K562 (cell line): ENCODE results near the gene KCNA2. TPM values are rescaled to one million over a fixed set of nuclear protein-coding genes. Genes with fewer than 3 reads are reported as not detected.
A peak's percentile ranks its signal among the peaks of the same experiment; 100 is the strongest.

Experiments
- ATAC-seq: fragments of 200-7000 bp; cut with Tn5 transposase; 3 replicates; pipeline ENCODE4 v1.9.1; 2020; ENCODE audit warnings: moderate library complexity
- BruUV-seq: library from RNA; stranded (reverse); fragments of 400-500 nt; replicated peaks from 2 replicates; lab custom pipeline; 2021; lab: Mats Ljungman, UMichigan
- CTCF ChIA-PET: fragments of 300-600 bp; formaldehyde crosslinking; extraction: SDS; loops from one replicate; lab custom pipeline; 2021; ENCODE audit warnings: low intra/inter-chr PET ratio; lab: Yijun Ruan, JAX
- POLR2A ChIA-PET: fragments of 300-600, 350-650 bp; sonication (Branson Sonifier 250); formaldehyde crosslinking; extraction: SDS; loops from one replicate; lab custom pipeline; 2021; ENCODE audit warnings: antibody characterized with exemption, inconsistent platforms; lab: Yijun Ruan, JAX
- DNase-seq, 4 experiments: peaks; one replicate each; pipeline versions ENCODE4 v3.0.0 to v3.0.0-alpha.2; 2011 to 2018; ENCODE audit warnings: low spot score in 3 of 4, mixed read lengths in 3 of 4; ENCODE audit errors: extremely low read depth in 1 of 4
- FAIRE-seq: peaks from 2 replicates; lab custom pipeline; 2011; peaks lifted over from hg19 to GRCh38; lab: Jason Lieb, UNC
- H2AFZ ChIP-seq: 2 replicates; pipeline ENCODE4 v1.6.0; 2011; ENCODE audit warnings: low read depth, low read length, control low read depth, inconsistent platforms
- H3K27ac ChIP-seq: fragments of 200-600 bp; 3 replicates; pipeline ENCODE4 v1.8.0; 2011; ENCODE audit warnings: low read depth, mild to moderate bottlenecking, control low read depth, inconsistent platforms, low read length, moderate library complexity, mixed read lengths; ENCODE audit errors: extremely low read depth
- H3K27me3 ChIP-seq, 2 experiments: fragments of 300-600 bp in 1 of 2; 2 replicates in 1 of 2; 3 replicates in 1 of 2; pipeline versions ENCODE4 v1.6.0 to v1.8.0; 2011; ENCODE audit warnings: inconsistent platforms in 2 of 2, low read length in 2 of 2, mild to moderate bottlenecking in 1 of 2, mixed read lengths in 1 of 2, moderate library complexity in 1 of 2; ENCODE audit not compliant: control insufficient read depth in 2 of 2, insufficient read depth in 2 of 2
- H3K36me3 ChIP-seq: fragments of 300-600 bp; 3 replicates; pipeline ENCODE4 v1.8.0; 2011; ENCODE audit warnings: mild to moderate bottlenecking, low read length, inconsistent platforms; ENCODE audit not compliant: control insufficient read depth, insufficient read depth
- H3K4me1 ChIP-seq, 2 experiments: fragments of 200-600 bp in 1 of 2; replicated peaks in 1 of 2; 2 replicates in 1 of 2; 3 replicates in 1 of 2; pipeline versions ENCODE4 v1.5.1 to v1.8.0; 2011; ENCODE audit warnings: inconsistent platforms in 2 of 2, low read length in 2 of 2, mild to moderate bottlenecking in 1 of 2, mixed read lengths in 1 of 2, moderate library complexity in 1 of 2; ENCODE audit not compliant: control insufficient read depth in 2 of 2, insufficient read depth in 2 of 2
- H3K4me2 ChIP-seq: 2 replicates; pipeline ENCODE4 v1.6.1; 2011; ENCODE audit warnings: low read length, control low read depth, inconsistent platforms, mixed read lengths; ENCODE audit not compliant: insufficient read depth
- H3K4me3 ChIP-seq: fragments of 200-600 bp; sonication (generic), shearing (Covaris generic); 2 replicates; pipeline ENCODE4 v1.5.1; 2016; ENCODE audit warnings: control low read depth, inconsistent platforms
- H3K79me2 ChIP-seq: fragments of 200-600 bp; 3 replicates; pipeline ENCODE4 v1.8.0; 2011; ENCODE audit warnings: low read length, inconsistent platforms; ENCODE audit not compliant: control insufficient read depth, insufficient read depth
- H3K9ac ChIP-seq, 2 experiments: 2 replicates each; pipeline versions ENCODE4 v1.6.0 to v1.6.1; 2011; ENCODE audit warnings: low read depth in 2 of 2, low read length in 2 of 2, control low read depth in 1 of 2, inconsistent platforms in 1 of 2, mild to moderate bottlenecking in 1 of 2, mixed read lengths in 1 of 2; ENCODE audit not compliant: insufficient read depth in 1 of 2
- H3K9me1 ChIP-seq: one replicate; pipeline ENCODE4 v1.6.0; 2011; ENCODE audit warnings: inconsistent platforms, mild to moderate bottlenecking, low read length, moderate library complexity; ENCODE audit not compliant: control insufficient read depth, insufficient read depth
- H3K9me3 ChIP-seq: replicated peaks from 2 replicates; pipeline ENCODE4 v1.5.1; 2011; ENCODE audit warnings: low read depth, low read length, inconsistent platforms; ENCODE audit not compliant: control insufficient read depth, insufficient read depth
- H4K20me1 ChIP-seq: replicated peaks from 2 replicates; pipeline ENCODE4 v1.6.1; 2011; ENCODE audit warnings: low read length, inconsistent platforms, mixed read lengths; ENCODE audit not compliant: control insufficient read depth, insufficient read depth
- AFF4 ChIP-seq: sonication (generic); formaldehyde crosslinking; IDR thresholded peaks from 2 replicates; pipeline ENCODE4 v1.8.0; 2023; ENCODE audit warnings: mild to moderate bottlenecking, missing genetic modification reagents
- GATAD2B ChIP-seq: fragments of 450-650 bp; IDR thresholded peaks from 2 replicates; pipeline ENCODE4 v1.6.1; 2017; ENCODE audit warnings: mild to moderate bottlenecking, borderline replicate concordance
- HDAC3 ChIP-seq: fragments of 450-650 bp; IDR thresholded peaks from 2 replicates; pipeline ENCODE4 v1.6.1; 2018; ENCODE audit warnings: borderline replicate concordance, mild to moderate bottlenecking, moderate library complexity; ENCODE audit not compliant: partially characterized antibody
- KLF1 ChIP-seq: fragments of 450-650 bp; IDR thresholded peaks from 2 replicates; pipeline ENCODE4 v1.6.1; 2016; ENCODE audit warnings: missing genetic modification characterization, missing compliant biosample characterization
- LEF1 ChIP-seq: fragments of 450-650 bp; IDR thresholded peaks from 2 replicates; pipeline ENCODE4 v1.6.1; 2016; ENCODE audit warnings: mild to moderate bottlenecking
- MTA3 ChIP-seq: fragments of 450-650 bp; formaldehyde crosslinking; IDR thresholded peaks from 2 replicates; pipeline ENCODE4 v1.6.1; 2017; ENCODE audit warnings: mild to moderate bottlenecking, borderline replicate concordance
- NCOR1 ChIP-seq: fragments of 450-650 bp; IDR thresholded peaks from 2 replicates; pipeline ENCODE4 v1.6.1; 2016; ENCODE audit warnings: mild to moderate bottlenecking, moderate library complexity
- NFE2 ChIP-seq: IDR thresholded peaks from 2 replicates; pipeline ENCODE4 v1.6.1; 2014; ENCODE audit warnings: antibody characterized with exemption, low read depth
- POLR2G ChIP-seq: fragments of 200-400 bp; formaldehyde crosslinking; IDR thresholded peaks from 2 replicates; pipeline ENCODE4 v1.6.1; 2017; ENCODE audit warnings: low read depth, mild to moderate bottlenecking, antibody characterized with exemption, low read length, moderate library complexity
- RCOR1 ChIP-seq, 2 experiments: IDR thresholded peaks; 2 replicates each; pipeline ENCODE4 v1.6.1; 2012; ENCODE audit warnings: low read depth in 2 of 2, low read length in 2 of 2, borderline replicate concordance in 1 of 2, improper control_type of control experiment in 1 of 2
- SMARCA4 ChIP-seq: fragments of 450-650 bp; IDR thresholded peaks from 2 replicates; pipeline ENCODE4 v1.6.1; 2016
- SMARCE1 ChIP-seq: fragments of 450-650 bp; IDR thresholded peaks from 2 replicates; pipeline ENCODE4 v1.7.1; 2016; ENCODE audit warnings: mild to moderate bottlenecking
- TAL1 ChIP-seq: fragments of 450-650 bp; IDR thresholded peaks from 2 replicates; pipeline ENCODE4 v1.6.1; 2016; ENCODE audit warnings: mild to moderate bottlenecking
- TFAP4 ChIP-seq: sonication (generic); formaldehyde crosslinking; IDR thresholded peaks from 2 replicates; pipeline ENCODE4 v1.8.0; 2022; ENCODE audit warnings: missing genetic modification reagents, mild to moderate bottlenecking, moderate library complexity, borderline replicate concordance
- U2AF1 ChIP-seq: fragments of 200-400 bp; formaldehyde crosslinking; optimal IDR thresholded peaks from 2 replicates; pipeline ENCODE3; 2017; ENCODE audit warnings: mild to moderate bottlenecking, low read depth, low read length, moderate library complexity
- ZNF316 ChIP-seq: fragments of 450-650 bp; IDR thresholded peaks from 2 replicates; pipeline ENCODE4 v1.6.1; 2016
- ZNF398 ChIP-seq: fragments of 250-450 bp; sonication (Bioruptor Pico); IDR thresholded peaks from 2 replicates; pipeline ENCODE4 v1.8.0; 2021; ENCODE audit warnings: moderate library complexity, mild to moderate bottlenecking, inconsistent platforms
- WGBS: fragments of 100-300 bp; shearing (Covaris generic); methylation state at CpG from one replicate; pipeline ENCODE4 v1.1.6; 2016; ENCODE audit warnings: low coverage, mixed read lengths; ENCODE audit not compliant: insufficient coverage; ENCODE audit errors: missing lambda C conversion rate; 5-methylcytosine and 5-hydroxymethylcytosine counted together
- in situ Hi-C: fragments of 300-500 bp; cut with MboI; formaldehyde crosslinking; loops from 4 replicates; pipeline ENCODE4 v1.15.0; 2018; ENCODE audit warnings: inconsistent platforms, mixed read lengths
- intact Hi-C: fragments of 100-400 bp; cut with micrococcal nuclease; formaldehyde crosslinking; loops from 2 replicates; pipeline ENCODE4 v1.14.2; 2022
- polyA plus RNA-seq, 8 experiments: library from polyadenylated mRNA; depleted of rRNA in 4 of 8; stranded (reverse) in 5 of 8; unstranded in 3 of 8; fragments of >200 nt; fragmentation: Nextera tagmentation in 2 of 8; fragmentation: Illumina TruSeq in 1 of 8; extraction: Ambion mirVana in 2 of 8; extraction: Trizol in 1 of 8; gene quantifications; 2 replicates each; pipeline versions ENCODE4 v1.2.1 to v1.2.3, GENCODE V29; 2011 to 2014; ENCODE audit warnings: inconsistent platforms in 1 of 8, missing spikeins in 1 of 8
- total RNA-seq, 7 experiments: library from RNA; depleted of rRNA in 6 of 7; stranded (reverse); fragments of >200 nt in 6 of 7; fragmentation: Illumina TruSeq in 2 of 7; extraction: Trizol in 2 of 7; gene quantifications; 2 replicates each; pipeline versions ENCODE4 v1.2.1 to v1.2.3, GENCODE V29; 2011 to 2021; ENCODE audit warnings: low replicate concordance in 1 of 7

The KCNA2 gene
- total and polyA plus RNA-seq, 9 of the 15 experiments (the other 6 are each of a cell fraction or from before 2014, with no cell fraction given) = not detected

GRCh38 chr1:110616587-110616986, 10.4 kb upstream of the KCNA2 start:
- Histone ChIP-seq H3K4me1 (peaks cover 20 to 22% of the 10 kb centered on the region in 2 experiments), H3K27me3 (peaks cover 8 to 21% of the 10 kb centered on the region in 2 experiments; a peak in 4 of 5 replicates), H3K9ac (no peak overlapping the region), H3K79me2 (no peaks in the 10 kb centered on the region), H3K36me3 (no peaks in the 10 kb centered on the region), H3K4me3 (no peak overlapping the region), H4K20me1 (no peaks in the 10 kb centered on the region; the same call in 1 of the 2 replicates), H2AFZ (peak overlapping the region; percentile 73), H3K9me3 (no peaks in the 10 kb centered on the region), H3K4me2 (peak overlapping the region; percentile 44), H3K9me1 (no peaks in the 10 kb centered on the region), H3K27ac (no peak overlapping the region; the same call in 2 of the 3 replicates)
- BruUV-seq = no TSS peak
- POLR2A ChIA-PET = interaction anchor here (0.5 to 1.1 kb wide), 4 partner anchors 8 to 158 kb away, joined by 3 to 5 read pairs (median 4); no protein-coding TSS in a partner anchor
- WGBS = 0% methylated on average over 3 of the region's 3 CpGs
- intact Hi-C loops = loop anchor here (2.0 to 5.0 kb wide), 2 partner anchors 62 to 376 kb away; no protein-coding TSS in a partner anchor
- DNase-seq = peak; percentile 76 to 91 (median 85)
- peak; percentile 86 for ATAC-seq
- CTCF ChIA-PET = interaction anchor here (0.8 to 2.8 kb wide), 3 partner anchors 14 to 97 kb away, joined by 3 to 17 read pairs (median 3); no protein-coding TSS in a partner anchor
- in situ Hi-C loops = no loop called here
- peak; percentile 98 for FAIRE-seq
- TF ChIP-seq MTA3 (0 out of 2 replicates have a peak, but pooled peaks have one; percentile 27), RCOR1 (IDR thresholded peaks at IDR 0.05; ENCODE audit: borderline replicate concordance in 1 of 2, low read depth in 2 of 2, low read length in 2 of 2) (peak in 1 of 2 experiments; percentile 78; a peak in 2 of 4 replicates), U2AF1 (no peak), SMARCE1 (peak; percentile 58), LEF1 (0 out of 2 replicates have a peak, but pooled peaks have one; percentile 17), SMARCA4 (peak; percentile 82), ZNF316 (peak; percentile 86), KLF1 (tag) (no peak), ZNF398 (CRISPR knock-in tag) (no peak), HDAC3 (no peak), AFF4 (CRISPR knock-in tag) (no peak), GATAD2B (peak; percentile 29; the same call in 1 of the 2 replicates), NCOR1 (peak; percentile 49; the same call in 1 of the 2 replicates), POLR2G (no peak), TAL1 (peak; percentile 37; the same call in 1 of the 2 replicates), NFE2 (peak; percentile 91), TFAP4 (peak; percentile 35; the same call in 1 of the 2 replicates)
